ENCODE data around the gene ATG5.
"Not testable (repeated sequence)": the region's sequence is repeated elsewhere in the genome, so short reads cannot be mapped to it uniquely, and the experiment has no call there.

Gene ATG5

GRCh38 chr6:106155219-106155830, 170.2 kb downstream of the ATG5 start:
- peaks cover 12% of the 10 kb centered on the region for H3K4me1 ChIP-seq (ENCODE audit: control insufficient read depth, insufficient read depth, low read length)
- H3K27ac ChIP-seq (ENCODE audit: low read depth, low read length): no peak overlapping the region
- H3K36me3 ChIP-seq (ENCODE audit: control insufficient read depth, insufficient read depth, low read length): no peaks in the 10 kb centered on the region

DNA sequence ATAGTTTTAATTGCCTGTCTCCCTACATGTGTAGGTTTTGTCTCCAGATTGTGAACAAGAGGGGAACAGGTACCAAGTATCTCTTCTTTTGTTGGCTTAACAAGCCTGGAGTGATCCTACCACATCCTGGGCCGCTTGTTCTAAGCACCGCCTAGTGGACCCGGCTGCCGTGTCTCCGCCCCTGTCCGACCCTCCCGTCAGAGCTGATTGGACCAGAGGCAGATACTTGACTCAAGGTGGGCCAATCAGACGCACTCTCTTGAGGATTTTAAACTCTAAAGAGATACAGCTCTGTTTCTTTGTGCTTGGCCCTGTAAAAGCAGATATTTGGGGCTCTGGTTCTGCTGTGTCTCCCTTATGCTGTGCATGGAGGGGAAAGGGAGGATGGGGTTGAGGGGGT, 171.2 kb downstream of the ATG5 start:
- Histone ChIP-seq H3K9ac (ENCODE audit: low read depth, low read length) (no peak overlapping the region), H3K27ac (ENCODE audit: low read depth, low read length) (no peak overlapping the region), H3K4me1 (ENCODE audit: control insufficient read depth, insufficient read depth, low read length) (peaks cover 12% of the 10 kb centered on the region), H3K9me3 (ENCODE audit: control insufficient read depth, insufficient read depth, low read length) (no peaks in the 10 kb centered on the region), H3K27me3 (ENCODE audit: control insufficient read depth, insufficient read depth, low read length) (no peaks in the 10 kb centered on the region), H3K36me3 (ENCODE audit: control insufficient read depth, insufficient read depth, low read length) (no peaks in the 10 kb centered on the region), H3K4me3 (ENCODE audit: low read depth, low read length) (no peak overlapping the region)

More at GRCh38 chr6:106155219-106155830, 170.2 kb downstream of the ATG5 start:
- Histone ChIP-seq H3K9ac (ENCODE audit: low read depth, low read length) (no peak overlapping the region), H3K4me3 (ENCODE audit: low read depth, low read length) (no peak overlapping the region), H3K9me3 (ENCODE audit: control insufficient read depth, insufficient read depth, low read length) (no peaks in the 10 kb centered on the region), H3K27me3 (ENCODE audit: control insufficient read depth, insufficient read depth, low read length) (no peaks in the 10 kb centered on the region)

DNA sequence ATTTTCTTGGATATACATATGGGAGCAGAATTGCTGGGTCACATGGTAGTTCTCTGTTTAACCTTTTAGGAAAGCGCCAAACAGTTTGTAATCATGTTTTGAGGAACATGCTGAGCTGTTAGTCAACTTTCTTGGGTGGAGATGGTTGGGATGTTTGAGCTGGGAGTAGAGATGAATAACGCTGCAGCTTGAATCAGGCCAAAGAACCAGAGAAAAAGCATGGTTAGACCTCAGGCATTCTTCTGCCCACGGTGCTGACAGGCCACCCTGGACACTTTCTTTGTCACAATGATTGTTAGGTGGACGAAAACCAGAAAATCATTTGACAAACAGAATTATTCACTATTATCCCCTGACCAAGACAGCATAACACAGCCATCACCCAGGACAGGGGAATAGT, 172.6 kb downstream of the ATG5 start:
- no peaks in the 10 kb centered on the region for H3K27me3 ChIP-seq (ENCODE audit: control insufficient read depth, insufficient read depth, low read length)
- H3K4me3 ChIP-seq (ENCODE audit: low read depth, low read length): no peak overlapping the region
- no peaks in the 10 kb centered on the region for H3K36me3 ChIP-seq (ENCODE audit: control insufficient read depth, insufficient read depth, low read length)
- H3K27ac ChIP-seq (ENCODE audit: low read depth, low read length): no peak overlapping the region
- H3K4me1 ChIP-seq (ENCODE audit: control insufficient read depth, insufficient read depth, low read length): peaks cover 12% of the 10 kb centered on the region
- no peak overlapping the region for H3K9ac ChIP-seq (ENCODE audit: low read depth, low read length)
- no peaks in the 10 kb centered on the region for H3K9me3 ChIP-seq (ENCODE audit: control insufficient read depth, insufficient read depth, low read length)

DNA sequence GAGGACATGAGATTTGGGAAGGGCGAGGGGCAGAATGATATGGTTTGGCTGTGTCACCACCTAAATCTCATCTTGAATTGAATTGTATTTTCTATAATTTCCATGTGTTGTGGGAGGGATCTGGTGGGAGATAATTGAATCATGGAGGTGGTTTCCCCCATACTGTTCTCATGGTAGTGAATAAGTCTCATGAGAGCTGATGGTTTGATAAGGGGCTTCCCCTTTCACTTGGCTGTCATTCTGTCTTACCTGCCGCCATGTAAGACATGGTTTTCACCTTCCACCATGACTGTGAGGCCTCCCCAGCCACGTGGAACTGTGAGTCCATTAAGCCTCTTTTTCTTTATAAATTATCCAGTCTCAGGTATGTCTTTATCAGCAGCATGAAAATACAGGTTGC, 173.1 kb downstream of the ATG5 start:
- not testable (repeated sequence) for H3K9ac ChIP-seq (ENCODE audit: low read depth, low read length); H3K9me3 ChIP-seq (ENCODE audit: control insufficient read depth, insufficient read depth, low read length); H3K27me3 ChIP-seq (ENCODE audit: control insufficient read depth, insufficient read depth, low read length)

DNA sequence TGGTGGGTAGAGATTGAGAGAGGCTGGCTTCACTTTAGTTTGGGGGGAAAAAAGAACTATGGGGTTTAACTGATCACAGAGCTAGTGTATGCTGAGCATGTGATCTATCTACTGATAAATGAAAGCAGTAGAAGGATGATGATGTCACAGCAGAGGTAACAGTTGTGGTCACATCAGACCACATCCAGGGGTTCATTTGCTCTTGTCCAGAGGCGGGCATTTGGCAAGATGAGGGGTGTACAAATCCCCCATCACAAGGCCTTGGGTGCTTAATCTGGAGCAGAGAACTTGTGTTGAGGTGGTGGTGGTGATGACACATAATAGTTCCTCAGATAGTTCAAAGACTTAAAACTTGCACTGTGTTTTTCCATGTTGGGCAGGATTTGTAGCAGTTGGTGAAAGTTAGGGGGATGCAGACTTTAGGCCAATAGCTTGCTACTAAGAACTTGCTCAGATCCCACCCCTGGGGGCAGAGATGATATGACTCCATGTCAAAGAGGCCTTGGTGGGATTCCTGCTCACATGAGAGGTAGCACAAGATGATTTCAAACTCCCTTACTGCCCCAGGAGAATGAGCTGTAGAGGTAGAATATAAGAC, 176.0 kb downstream of the ATG5 start:
- Histone ChIP-seq H3K4me3 (ENCODE audit: low read depth, low read length) (no peak overlapping the region), H3K27me3 (ENCODE audit: control insufficient read depth, insufficient read depth, low read length) (no peaks in the 10 kb centered on the region), H3K9ac (ENCODE audit: low read depth, low read length) (no peak overlapping the region), H3K36me3 (ENCODE audit: control insufficient read depth, insufficient read depth, low read length) (no peaks in the 10 kb centered on the region), H3K9me3 (ENCODE audit: control insufficient read depth, insufficient read depth, low read length) (no peaks in the 10 kb centered on the region), H3K27ac (ENCODE audit: low read depth, low read length) (no peak overlapping the region), H3K4me1 (ENCODE audit: control insufficient read depth, insufficient read depth, low read length) (peaks cover 12% of the 10 kb centered on the region)

More for the DNA sequence above, 173.1 kb downstream of the ATG5 start:
- H3K36me3 ChIP-seq (ENCODE audit: control insufficient read depth, insufficient read depth, low read length); H3K4me3 ChIP-seq (ENCODE audit: low read depth, low read length); H3K27ac ChIP-seq (ENCODE audit: low read depth, low read length): not testable (repeated sequence)
- H3K4me1 ChIP-seq (ENCODE audit: control insufficient read depth, insufficient read depth, low read length): peaks cover 12% of the 10 kb centered on the region

DNA sequence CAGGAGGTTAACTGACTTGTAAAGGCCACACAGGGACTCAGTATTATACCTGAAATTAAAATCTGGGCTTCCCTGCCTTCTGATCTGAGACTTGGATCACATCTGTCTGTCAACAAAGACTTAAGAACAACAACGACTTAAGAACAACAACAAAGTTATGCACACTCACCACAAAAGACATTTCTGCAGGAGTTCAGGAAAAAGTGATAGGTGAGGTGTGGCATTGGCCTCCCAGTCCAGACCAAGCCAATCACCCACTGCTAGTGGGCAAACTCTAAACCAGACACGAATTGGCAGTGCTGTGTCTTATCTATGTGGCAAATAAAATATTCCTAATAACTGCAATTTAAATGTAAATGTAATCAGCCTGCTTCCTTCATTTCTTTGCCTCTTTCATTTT, 178.1 kb downstream of the ATG5 start:
- Histone ChIP-seq H3K27me3 (ENCODE audit: control insufficient read depth, insufficient read depth, low read length) (no peaks in the 10 kb centered on the region), H3K27ac (ENCODE audit: low read depth, low read length) (no peak overlapping the region), H3K4me3 (ENCODE audit: low read depth, low read length) (no peak overlapping the region), H3K4me1 (ENCODE audit: control insufficient read depth, insufficient read depth, low read length) (peaks cover 10% of the 10 kb centered on the region), H3K9ac (ENCODE audit: low read depth, low read length) (no peak overlapping the region), H3K9me3 (ENCODE audit: control insufficient read depth, insufficient read depth, low read length) (no peaks in the 10 kb centered on the region), H3K36me3 (ENCODE audit: control insufficient read depth, insufficient read depth, low read length) (no peaks in the 10 kb centered on the region)

GRCh38 chr6:106146852-106147351, 178.7 kb downstream of the ATG5 start:
- no peaks in the 10 kb centered on the region for H3K9me3 ChIP-seq (ENCODE audit: control insufficient read depth, insufficient read depth, low read length)
- H3K27me3 ChIP-seq (ENCODE audit: control insufficient read depth, insufficient read depth, low read length): no peaks in the 10 kb centered on the region
- no peaks in the 10 kb centered on the region for H3K36me3 ChIP-seq (ENCODE audit: control insufficient read depth, insufficient read depth, low read length)
- no peak overlapping the region for H3K9ac ChIP-seq (ENCODE audit: low read depth, low read length)
- H3K4me3 ChIP-seq (ENCODE audit: low read depth, low read length): no peak overlapping the region
- peaks cover 10% of the 10 kb centered on the region for H3K4me1 ChIP-seq (ENCODE audit: control insufficient read depth, insufficient read depth, low read length)
- H3K27ac ChIP-seq (ENCODE audit: low read depth, low read length): no peak overlapping the region

- no peak overlapping the region for H3K27ac ChIP-seq (ENCODE audit: low read depth, low read length)
These were observed 179.8 kb downstream of the ATG5 start for GRCh38 chr6:106145741-106146227.

GRCh38 chr6:106145144-106145543, 180.4 kb downstream of the ATG5 start:
- Histone ChIP-seq H3K9me3 (ENCODE audit: control insufficient read depth, insufficient read depth, low read length) (no peaks in the 10 kb centered on the region), H3K27ac (ENCODE audit: low read depth, low read length) (no peak overlapping the region), H3K9ac (ENCODE audit: low read depth, low read length) (no peak overlapping the region), H3K4me1 (ENCODE audit: control insufficient read depth, insufficient read depth, low read length) (peaks cover 10% of the 10 kb centered on the region), H3K36me3 (ENCODE audit: control insufficient read depth, insufficient read depth, low read length) (no peaks in the 10 kb centered on the region), H3K27me3 (ENCODE audit: control insufficient read depth, insufficient read depth, low read length) (no peaks in the 10 kb centered on the region), H3K4me3 (ENCODE audit: low read depth, low read length) (no peak overlapping the region)

More at GRCh38 chr6:106145741-106146227, 179.8 kb downstream of the ATG5 start:
- no peaks in the 10 kb centered on the region for H3K27me3 ChIP-seq (ENCODE audit: control insufficient read depth, insufficient read depth, low read length)
- no peak overlapping the region for H3K4me3 ChIP-seq (ENCODE audit: low read depth, low read length)
- H3K4me1 ChIP-seq (ENCODE audit: control insufficient read depth, insufficient read depth, low read length): peaks cover 10% of the 10 kb centered on the region
- no peaks in the 10 kb centered on the region for H3K9me3 ChIP-seq (ENCODE audit: control insufficient read depth, insufficient read depth, low read length)
- H3K36me3 ChIP-seq (ENCODE audit: control insufficient read depth, insufficient read depth, low read length): no peaks in the 10 kb centered on the region
- no peak overlapping the region for H3K9ac ChIP-seq (ENCODE audit: low read depth, low read length)

DNA sequence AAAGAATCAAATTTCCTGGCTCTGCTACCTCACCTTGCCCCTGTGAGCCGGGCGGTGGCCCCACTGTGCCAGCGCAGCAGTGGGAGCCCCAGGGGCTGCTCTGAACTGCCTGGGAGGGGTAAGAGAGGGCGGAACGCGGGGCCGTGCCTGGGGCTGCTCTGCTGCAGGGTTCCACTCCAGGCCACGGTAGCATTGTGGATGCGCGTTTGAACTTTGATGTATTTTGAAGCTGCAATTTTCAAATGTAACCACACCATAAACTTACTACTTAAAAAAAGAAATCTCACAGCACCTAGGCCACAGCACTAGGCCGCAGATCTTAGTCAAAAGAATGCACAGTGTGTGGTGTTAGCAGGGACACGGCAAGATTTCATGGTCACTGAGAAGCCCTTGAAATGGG, 181.9 kb downstream of the ATG5 start:
- no peak overlapping the region for H3K9ac ChIP-seq (ENCODE audit: low read depth, low read length)
- no peak overlapping the region for H3K27ac ChIP-seq (ENCODE audit: low read depth, low read length)
- H3K36me3 ChIP-seq (ENCODE audit: control insufficient read depth, insufficient read depth, low read length): no peaks in the 10 kb centered on the region
- no peaks in the 10 kb centered on the region for H3K9me3 ChIP-seq (ENCODE audit: control insufficient read depth, insufficient read depth, low read length)
- no peaks in the 10 kb centered on the region for H3K27me3 ChIP-seq (ENCODE audit: control insufficient read depth, insufficient read depth, low read length)
- H3K4me3 ChIP-seq (ENCODE audit: low read depth, low read length): no peak overlapping the region
- peaks cover 10% of the 10 kb centered on the region for H3K4me1 ChIP-seq (ENCODE audit: control insufficient read depth, insufficient read depth, low read length)

DNA sequence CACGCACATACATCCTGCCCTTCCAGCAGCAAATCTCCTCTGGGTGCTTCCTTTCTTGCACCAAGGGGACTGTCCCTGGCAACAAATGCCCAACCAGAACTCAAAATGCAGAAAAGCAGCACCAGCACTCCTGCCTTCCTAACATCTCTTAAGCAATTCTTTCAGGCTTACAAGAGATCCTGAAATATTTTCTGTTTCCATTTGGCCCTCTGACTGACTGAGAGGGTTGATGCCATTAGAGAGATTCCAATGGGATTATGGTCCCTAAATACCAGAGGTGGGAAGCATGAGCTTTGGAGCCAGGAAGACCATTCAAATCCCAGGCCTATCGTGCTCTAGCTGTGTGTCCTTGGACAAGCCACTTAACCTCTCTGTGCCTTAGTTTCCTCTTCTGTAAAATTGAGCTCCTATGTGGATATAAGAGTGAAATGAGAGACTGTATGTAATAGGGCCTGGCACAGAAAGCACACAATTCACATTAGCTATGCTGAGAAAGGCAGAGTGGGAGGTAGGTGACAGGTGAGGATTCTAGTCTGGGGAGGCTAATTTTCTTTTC, 182.6 kb downstream of the ATG5 start:
- H3K9ac ChIP-seq (ENCODE audit: low read depth, low read length): no peak overlapping the region
- no peaks in the 10 kb centered on the region for H3K27me3 ChIP-seq (ENCODE audit: control insufficient read depth, insufficient read depth, low read length)
- H3K27ac ChIP-seq (ENCODE audit: low read depth, low read length): no peak overlapping the region
- no peak overlapping the region for H3K4me3 ChIP-seq (ENCODE audit: low read depth, low read length)
- no peaks in the 10 kb centered on the region for H3K36me3 ChIP-seq (ENCODE audit: control insufficient read depth, insufficient read depth, low read length)
- H3K9me3 ChIP-seq (ENCODE audit: control insufficient read depth, insufficient read depth, low read length): no peaks in the 10 kb centered on the region
- H3K4me1 ChIP-seq (ENCODE audit: control insufficient read depth, insufficient read depth, low read length): peaks cover 10% of the 10 kb centered on the region
